Naive thymus-derived CD4-positive, alpha-beta T cell (primary cell): ENCODE measurements around the gene UMAD1. TPM values are rescaled to one million over a fixed set of nuclear protein-coding genes. Genes with fewer than 3 reads are reported as not detected.
A peak's percentile ranks its signal among the peaks of the same experiment; 100 is the strongest.

Experiments used
- ATAC-seq: fragments of 150-1000 bp; cut with Tn5 transposase; 2 replicates; pipeline ENCODE4 v1.10.0; 2021; ENCODE audit warnings: mild to moderate bottlenecking, moderate library complexity
- CTCF ChIA-PET: fragments of 350-600 bp; sonication (Branson Sonifier 250); formaldehyde crosslinking; loops from one replicate; lab custom pipeline; 2021; ENCODE audit warnings: antibody characterized with exemption; lab: Charles Lee
- POLR2A ChIA-PET: fragments of 350-600 bp; sonication (Branson Sonifier 250); formaldehyde crosslinking; loops from one replicate; lab custom pipeline; 2021; ENCODE audit warnings: antibody characterized with exemption, inconsistent platforms; lab: Charles Lee
- DNase-seq, 9 donors: peaks; one replicate each; pipeline versions ENCODE4 v3.0.0 to v3.0.0-alpha.2; 2020 to 2022; ENCODE audit warnings: mixed read lengths in 1 of 9
- H3K27ac ChIP-seq: one replicate; pipeline ENCODE4 v1.7.0; 2013; ENCODE audit warnings: mild to moderate bottlenecking, low read depth, low read length, moderate library complexity
- H3K27me3 ChIP-seq, 2 donors: one replicate each; pipeline ENCODE4 v1.7.0; 2013; ENCODE audit warnings: low read length in 2 of 2, mild to moderate bottlenecking in 2 of 2, moderate library complexity in 2 of 2; ENCODE audit not compliant: control insufficient read depth in 2 of 2, insufficient read depth in 2 of 2
- H3K36me3 ChIP-seq, 3 experiments: 1 replicate in 2 of 3; 2 replicates in 1 of 3; pipeline ENCODE4 v1.7.0; 2013; ENCODE audit warnings: low read length in 3 of 3, mild to moderate bottlenecking in 3 of 3, moderate library complexity in 1 of 3; ENCODE audit not compliant: insufficient read depth in 3 of 3, control insufficient read depth in 2 of 3
- H3K4me1 ChIP-seq, 2 donors: one replicate each; pipeline ENCODE4 v1.7.0; 2013; ENCODE audit warnings: low read length in 2 of 2, mild to moderate bottlenecking in 2 of 2, moderate library complexity in 1 of 2; ENCODE audit not compliant: control insufficient read depth in 2 of 2, insufficient read depth in 2 of 2
- H3K4me3 ChIP-seq: 2 replicates; pipeline ENCODE4 v1.7.0; 2013; ENCODE audit warnings: mild to moderate bottlenecking, low read length
- H3K9me3 ChIP-seq, 3 experiments: 1 replicate in 2 of 3; 2 replicates in 1 of 3; pipeline ENCODE4 v1.7.0; 2013; ENCODE audit warnings: low read length in 3 of 3; ENCODE audit not compliant: control insufficient read depth in 2 of 3
- H3K27ac Mint-ChIP-seq, 9 donors: one replicate each; pipeline ENCODE4 v1.8.0; 2020 to 2022; ENCODE audit warnings: mixed read lengths in 9 of 9, mild to moderate bottlenecking in 8 of 9, moderate library complexity in 5 of 9, inconsistent platforms in 2 of 9
- H3K27me3 Mint-ChIP-seq, 5 donors: one replicate each; pipeline ENCODE4 v1.8.0; 2021 to 2022; ENCODE audit warnings: mixed read lengths in 5 of 5, mild to moderate bottlenecking in 1 of 5
- H3K36me3 Mint-ChIP-seq, 5 donors: one replicate each; pipeline ENCODE4 v1.8.0; 2020 to 2022; ENCODE audit warnings: mixed read lengths in 5 of 5, mild to moderate bottlenecking in 3 of 5, inconsistent platforms in 1 of 5
- H3K4me1 Mint-ChIP-seq, 7 donors: one replicate each; pipeline ENCODE4 v1.8.0; 2020 to 2022; ENCODE audit warnings: mixed read lengths in 7 of 7, mild to moderate bottlenecking in 3 of 7, inconsistent platforms in 1 of 7
- H3K4me3 Mint-ChIP-seq, 10 donors: one replicate each; pipeline ENCODE4 v1.8.0; 2020 to 2022; ENCODE audit warnings: mild to moderate bottlenecking in 10 of 10, mixed read lengths in 10 of 10, moderate library complexity in 6 of 10, inconsistent platforms in 2 of 10
- H3K9me3 Mint-ChIP-seq, 11 donors: one replicate each; pipeline ENCODE4 v1.8.0; 2020 to 2022; ENCODE audit warnings: mixed read lengths in 11 of 11, mild to moderate bottlenecking in 4 of 11, inconsistent platforms in 1 of 11, moderate library complexity in 1 of 11
- intact Hi-C, 2 donors: fragments of 100-400 bp; cut with micrococcal nuclease; formaldehyde crosslinking; loops; one replicate each; pipeline ENCODE4 v1.15.1; 2023
- polyA plus RNA-seq, 2 donors: library from polyadenylated mRNA; unstranded; fragments of 300-500 nt; fragmentation: Illumina TruSeq; gene quantifications; one replicate each; pipeline ENCODE4 v1.2.3, GENCODE V29; 2021
- total RNA-seq, 6 experiments: library from RNA in 5 of 6; stranded (reverse) in 5 of 6; gene quantifications; 1 replicate in 5 of 6; 2 replicates in 1 of 6; pipeline ENCODE4 v1.2.3 and lab custom pipeline; 2021 to 2026

The UMAD1 gene
- total and polyA plus RNA-seq, 7 experiments from 2014 or later = 11.4 to 28.6 (median 25.2) TPM

DNA sequence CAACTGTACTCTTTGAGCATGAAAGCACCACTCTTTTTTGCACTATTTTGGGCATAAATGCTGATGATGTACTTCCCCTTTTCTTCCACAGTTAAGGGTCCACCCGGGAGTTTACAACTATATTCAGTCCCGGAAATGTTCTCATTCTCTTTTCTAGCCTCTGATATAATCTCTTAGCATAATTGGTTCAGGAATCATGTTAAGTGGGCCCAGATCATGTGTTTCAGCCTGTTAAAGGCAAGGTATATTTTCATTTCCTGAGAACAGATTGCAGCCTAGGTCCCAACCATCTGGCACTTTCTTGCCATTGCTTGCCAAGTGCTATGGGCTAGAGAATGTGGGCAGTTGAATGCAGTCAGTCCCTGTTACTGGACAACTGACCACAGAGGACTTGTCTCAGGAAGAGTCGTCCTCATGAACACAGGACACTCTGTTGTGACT is 216.6 kb downstream of the UMAD1 start:
- ATAC-seq = no peak
- Mint-ChIP-seq H3K9me3 (peaks cover 5 to 31% (median 10%) of the 10 kb centered on the region in 11 donors), H3K4me1 (peaks cover 0 to 11% (median 5%) of the 10 kb centered on the region in 7 donors), H3K4me3 (no peak overlapping the region), H3K27me3 (no peaks in the 10 kb centered on the region), H3K27ac (no peak overlapping the region), H3K36me3 (peaks cover 13 to 43% (median 27%) of the 10 kb centered on the region in 5 donors)
- Histone ChIP-seq H3K4me3 (no peak overlapping the region), H3K27me3 (no peaks in the 10 kb centered on the region), H3K27ac (no peak overlapping the region), H3K4me1 (no peaks in the 10 kb centered on the region), H3K36me3 (peaks cover 0 to 3% (median 0%) of the 10 kb centered on the region in 3 experiments), H3K9me3 (peaks cover 0 to 16% (median 0%) of the 10 kb centered on the region in 3 experiments)
- no peak for DNase-seq
- intact Hi-C loops = no loop called here
- POLR2A ChIA-PET = no interaction called here
- CTCF ChIA-PET = no interaction called here

DNA sequence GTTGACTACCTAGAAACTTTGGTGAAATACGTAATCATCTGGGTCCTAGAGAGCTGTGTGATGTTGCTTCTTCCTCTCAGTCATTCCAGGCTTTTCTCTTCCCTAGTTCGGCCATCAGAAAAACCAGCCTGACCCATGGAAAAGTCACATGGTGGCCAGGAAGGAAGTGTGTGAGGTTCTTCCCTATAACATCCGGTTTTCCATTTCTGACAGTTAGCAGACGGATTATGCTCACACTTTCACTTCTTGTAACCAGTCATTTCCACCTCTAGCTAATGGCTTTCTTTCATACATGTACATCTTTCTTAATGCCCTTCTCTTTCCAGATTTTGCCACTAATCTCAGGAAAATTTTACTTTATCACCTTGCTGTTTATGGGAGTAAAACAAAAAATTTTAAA is 218.0 kb downstream of the UMAD1 start:
- intact Hi-C loops = no loop called here
- peaks cover 5 to 26% (median 10%) of the 10 kb centered on the region in 11 donors for H3K9me3 Mint-ChIP-seq
- H3K27me3 Mint-ChIP-seq = no peaks in the 10 kb centered on the region
- H3K27me3 ChIP-seq = no peaks in the 10 kb centered on the region
- H3K36me3 Mint-ChIP-seq = peaks cover 8 to 39% (median 24%) of the 10 kb centered on the region in 5 donors
- no peaks in the 10 kb centered on the region for H3K4me1 ChIP-seq
- H3K4me3 Mint-ChIP-seq = no peak overlapping the region
- no peak overlapping the region for H3K27ac ChIP-seq
- H3K4me1 Mint-ChIP-seq = peaks cover 0 to 9% (median 5%) of the 10 kb centered on the region in 7 donors
- no peak for DNase-seq
- H3K27ac Mint-ChIP-seq = no peak overlapping the region
- ChIA-PET POLR2A (no interaction called here), CTCF (no interaction called here)
- peaks cover 0 to 16% (median 0%) of the 10 kb centered on the region in 3 experiments for H3K9me3 ChIP-seq
- no peak for ATAC-seq
- peaks cover 0 to 3% (median 0%) of the 10 kb centered on the region in 3 experiments for H3K36me3 ChIP-seq
- no peak overlapping the region for H3K4me3 ChIP-seq

DNA sequence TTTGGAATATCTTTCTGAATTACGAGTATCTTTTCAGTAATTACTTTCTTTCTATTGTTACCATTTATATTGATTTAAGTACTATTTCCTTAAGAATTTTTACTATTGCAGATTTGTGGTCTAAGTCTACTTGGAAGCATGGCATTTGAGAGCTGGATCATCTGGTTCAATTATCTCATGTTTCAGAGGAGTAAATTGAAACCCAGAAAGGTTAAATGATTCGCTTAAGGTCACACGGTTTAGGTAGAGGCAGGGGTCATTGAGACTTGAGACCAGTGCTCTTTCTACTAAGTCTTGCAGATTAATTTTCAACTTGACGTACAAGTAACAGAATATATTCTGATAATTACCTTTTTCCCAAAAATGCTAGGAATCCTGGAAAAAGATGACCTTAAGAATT is 218.9 kb downstream of the UMAD1 start:
- Histone ChIP-seq H3K27ac (no peak overlapping the region), H3K4me1 (no peaks in the 10 kb centered on the region), H3K27me3 (no peaks in the 10 kb centered on the region), H3K4me3 (no peak overlapping the region), H3K36me3 (peaks cover 0 to 3% (median 0%) of the 10 kb centered on the region in 3 experiments), H3K9me3 (peaks cover 0 to 12% (median 0%) of the 10 kb centered on the region in 3 experiments)
- ATAC-seq (no peak), DNase-seq (no peak)
- H3K9me3 Mint-ChIP-seq = peaks cover 4 to 18% (median 8%) of the 10 kb centered on the region in 11 donors
- H3K4me1 Mint-ChIP-seq = peaks cover 0 to 9% (median 5%) of the 10 kb centered on the region in 7 donors
- ChIA-PET CTCF (no interaction called here), POLR2A (no interaction called here)
- no peaks in the 10 kb centered on the region for H3K27me3 Mint-ChIP-seq
- H3K36me3 Mint-ChIP-seq = peaks cover 5 to 32% (median 18%) of the 10 kb centered on the region in 5 donors
- H3K27ac Mint-ChIP-seq = no peak overlapping the region
- H3K4me3 Mint-ChIP-seq = no peak overlapping the region
- intact Hi-C loops = no loop called here

DNA sequence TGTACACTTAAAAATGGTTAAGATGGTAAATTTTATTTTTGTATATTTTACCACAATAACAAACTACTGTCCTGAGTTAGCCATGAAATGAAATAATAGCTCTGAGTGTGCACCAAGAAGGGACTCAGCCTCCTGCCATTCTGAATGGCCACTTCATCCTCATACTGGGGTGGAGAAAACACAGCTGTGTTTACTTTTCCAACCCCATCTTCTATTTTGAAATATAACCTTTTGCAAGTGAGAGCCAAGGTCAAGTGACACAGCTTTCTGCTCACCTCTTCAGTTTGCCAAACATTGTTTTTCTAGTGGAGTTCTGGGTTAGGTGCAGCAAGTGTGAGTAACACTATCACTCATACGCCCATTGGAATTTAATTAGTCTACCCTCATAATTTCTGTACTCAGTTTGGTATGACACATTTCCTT is 220.7 kb downstream of the UMAD1 start:
- ATAC-seq (no peak), DNase-seq (no peak)
- ChIA-PET CTCF (interaction anchor here (0.5 kb wide), 1 partner anchor 112 kb away, joined by 4 read pairs; no protein-coding TSS in a partner anchor), POLR2A (no interaction called here)
- Mint-ChIP-seq H3K9me3 (peaks cover 0 to 2% (median 0%) of the 10 kb centered on the region in 11 donors), H3K27me3 (no peaks in the 10 kb centered on the region), H3K27ac (no peak overlapping the region), H3K36me3 (peaks cover 0 to 23% (median 7%) of the 10 kb centered on the region in 5 donors), H3K4me3 (no peak overlapping the region), H3K4me1 (peaks cover 0 to 9% (median 4%) of the 10 kb centered on the region in 7 donors)
- no peak overlapping the region for H3K4me3 ChIP-seq
- H3K27ac ChIP-seq = no peak overlapping the region
- no peaks in the 10 kb centered on the region for H3K36me3 ChIP-seq
- no peaks in the 10 kb centered on the region for H3K9me3 ChIP-seq
- H3K27me3 ChIP-seq = no peaks in the 10 kb centered on the region
- H3K4me1 ChIP-seq = no peaks in the 10 kb centered on the region
- intact Hi-C loops = no loop called here

DNA sequence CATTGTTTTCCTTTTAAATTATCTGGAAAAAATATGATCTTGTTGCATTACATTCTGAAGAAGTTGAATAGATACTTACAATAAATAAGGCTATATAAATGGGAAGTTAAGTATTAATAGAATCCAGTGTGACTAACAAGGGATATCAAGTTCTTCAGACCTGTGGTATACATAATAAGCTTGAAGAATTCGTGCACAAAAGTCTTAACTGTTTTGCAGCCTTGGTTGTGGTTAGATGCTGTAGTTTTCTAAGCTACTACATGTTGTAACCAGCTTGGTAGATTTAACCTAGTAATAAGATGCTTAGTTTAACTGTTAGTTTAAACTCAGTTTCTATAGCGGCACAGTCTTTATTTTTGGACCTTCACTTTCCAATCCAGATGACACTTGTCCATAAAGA is 221.8 kb downstream of the UMAD1 start:
- peaks cover 0 to 13% (median 5%) of the 10 kb centered on the region in 5 donors for H3K36me3 Mint-ChIP-seq
- H3K27me3 Mint-ChIP-seq = no peaks in the 10 kb centered on the region
- H3K27me3 ChIP-seq = no peaks in the 10 kb centered on the region
- no peak overlapping the region for H3K4me3 Mint-ChIP-seq
- no peaks in the 10 kb centered on the region for H3K4me1 ChIP-seq
- H3K4me3 ChIP-seq = no peak overlapping the region
- POLR2A ChIA-PET = no interaction called here
- DNase-seq (no peak), ATAC-seq (no peak)
- H3K36me3 ChIP-seq = no peaks in the 10 kb centered on the region
- no peaks in the 10 kb centered on the region for H3K9me3 ChIP-seq
- intact Hi-C loops = no loop called here
- H3K27ac ChIP-seq = no peak overlapping the region
- H3K9me3 Mint-ChIP-seq = peaks cover 0 to 2% (median 0%) of the 10 kb centered on the region in 11 donors
- H3K4me1 Mint-ChIP-seq = peaks cover 0 to 9% (median 4%) of the 10 kb centered on the region in 7 donors
- H3K27ac Mint-ChIP-seq = no peak overlapping the region
- CTCF ChIA-PET = interaction anchor here (0.6 kb wide), 1 partner anchor 15 kb away, joined by 6 read pairs; no protein-coding TSS in a partner anchor

DNA sequence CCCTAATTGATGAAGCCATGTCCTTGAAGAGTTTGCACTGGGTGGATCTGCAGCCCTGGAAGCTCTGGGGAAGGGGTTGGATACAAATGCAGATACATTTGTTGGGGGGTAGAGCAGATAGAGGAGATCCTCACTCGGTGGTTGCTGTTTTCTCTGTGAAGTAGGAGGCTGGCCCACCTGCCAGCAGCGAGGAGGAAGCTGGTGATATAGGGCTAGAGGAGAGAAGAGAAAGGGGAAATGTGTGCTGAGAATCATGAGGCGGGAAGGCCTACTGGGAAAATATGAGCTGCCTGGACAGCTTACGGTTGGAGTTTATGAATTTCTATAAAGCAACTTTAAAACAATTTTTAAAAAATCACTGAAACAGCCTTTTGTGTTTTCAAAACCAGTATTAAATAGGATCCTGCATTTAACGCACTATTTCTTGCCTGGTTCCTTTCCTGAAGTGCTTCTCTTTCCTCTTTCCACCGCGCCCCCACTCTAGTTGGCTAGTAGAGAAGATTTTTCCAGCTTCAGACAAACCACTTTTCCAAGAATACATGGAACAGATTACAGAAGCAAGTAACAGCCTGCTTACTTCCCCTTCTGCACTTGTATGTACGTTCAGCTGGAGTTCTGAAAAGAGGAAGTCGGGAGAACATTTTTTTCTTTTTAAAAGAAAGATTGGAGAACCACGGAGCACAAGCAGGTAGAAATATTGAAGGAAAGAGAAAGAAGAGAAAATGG is 227.5 kb downstream of the UMAD1 start:
- Mint-ChIP-seq H3K9me3 (no peaks in the 10 kb centered on the region), H3K27me3 (no peaks in the 10 kb centered on the region), H3K36me3 (peaks cover 0 to 11% (median 5%) of the 10 kb centered on the region in 5 donors), H3K27ac (no peak overlapping the region), H3K4me3 (no peak overlapping the region), H3K4me1 (no peaks in the 10 kb centered on the region)
- intact Hi-C loops = no loop called here
- no peak for DNase-seq
- Histone ChIP-seq H3K27me3 (no peaks in the 10 kb centered on the region), H3K4me1 (no peaks in the 10 kb centered on the region), H3K36me3 (no peaks in the 10 kb centered on the region), H3K27ac (no peak overlapping the region), H3K9me3 (no peaks in the 10 kb centered on the region), H3K4me3 (no peak overlapping the region)
- peak; percentile 42 for ATAC-seq
- ChIA-PET CTCF (interaction anchor here (0.6 to 1.0 kb wide), 2 partner anchors 40 to 111 kb away, joined by 3 read pairs; no protein-coding TSS in a partner anchor), POLR2A (no interaction called here)
